HepG2 (cell line): ENCODE measurements around the gene GPR4. TPM values are rescaled to one million over a fixed set of nuclear protein-coding genes. Genes with fewer than 3 reads are reported as not detected.

Experiments
- ARNT2 ChIP-seq: sonication (generic); formaldehyde crosslinking; IDR thresholded peaks from 2 replicates; pipeline ENCODE4 v1.8.0; 2022; ENCODE audit warnings: mild to moderate bottlenecking, low read depth, missing genetic modification reagents, moderate library complexity
- CHCHD3 ChIP-seq: sonication (generic); formaldehyde crosslinking; IDR thresholded peaks from 2 replicates; pipeline ENCODE4 v1.8.0; 2022; ENCODE audit warnings: mild to moderate bottlenecking, missing genetic modification reagents, moderate library complexity
- EED ChIP-seq: sonication (generic); formaldehyde crosslinking; IDR thresholded peaks from 2 replicates; pipeline ENCODE4 v1.5.0; 2020; ENCODE audit warnings: mild to moderate bottlenecking, missing genetic modification reagents
- HDAC1 ChIP-seq: sonication (generic); formaldehyde crosslinking; IDR thresholded peaks from 2 replicates; pipeline ENCODE4 v1.5.1; 2020; ENCODE audit warnings: mild to moderate bottlenecking, missing genetic modification reagents
- IRF2 ChIP-seq: IDR thresholded peaks from 2 replicates; pipeline ENCODE4 v1.6.1; 2018; ENCODE audit warnings: missing genetic modification reagents, missing compliant biosample characterization
- LCORL ChIP-seq, 2 experiments: fragments of 450-650 bp in 1 of 2; sonication (generic) in 1 of 2; formaldehyde crosslinking in 1 of 2; IDR thresholded peaks; 2 replicates each; pipeline versions ENCODE4 v1.5.0 to v1.6.1; 2017 to 2020; ENCODE audit warnings: antibody characterized with exemption in 1 of 2, missing genetic modification reagents in 1 of 2
- MAF1 ChIP-seq: sonication (generic); formaldehyde crosslinking; IDR thresholded peaks from 2 replicates; pipeline ENCODE4 v1.5.0; 2020; ENCODE audit warnings: missing genetic modification reagents, borderline replicate concordance
- MTA3 ChIP-seq: sonication (generic); formaldehyde crosslinking; IDR thresholded peaks from 2 replicates; pipeline ENCODE4 v1.4.0; 2020; ENCODE audit warnings: missing genetic modification reagents
- PATZ1 ChIP-seq: sonication (generic); formaldehyde crosslinking; IDR thresholded peaks from 2 replicates; pipeline ENCODE4 v1.4.0; 2020; ENCODE audit warnings: missing genetic modification reagents
- SALL1 ChIP-seq: sonication (generic); formaldehyde crosslinking; IDR thresholded peaks from 2 replicates; pipeline ENCODE4 v1.8.0; 2022; ENCODE audit warnings: mild to moderate bottlenecking, missing genetic modification reagents
- SAP130 ChIP-seq: IDR thresholded peaks from 2 replicates; pipeline ENCODE4 v1.6.1; 2016; ENCODE audit warnings: low read depth
- THAP9 ChIP-seq: sonication (generic); formaldehyde crosslinking; IDR thresholded peaks from 2 replicates; pipeline ENCODE4; 2020; ENCODE audit warnings: missing genetic modification reagents, mild to moderate bottlenecking, borderline replicate concordance
- ZNF230 ChIP-seq: sonication (generic); formaldehyde crosslinking; IDR thresholded peaks from 2 replicates; pipeline ENCODE4 v1.4.0; 2020; ENCODE audit warnings: mild to moderate bottlenecking, missing genetic modification reagents
- ZNF234 ChIP-seq: sonication (generic); formaldehyde crosslinking; conservative IDR thresholded peaks from 2 replicates; pipeline ENCODE4 v1.5.1; 2020; ENCODE audit warnings: mild to moderate bottlenecking, missing genetic modification reagents
- ZNF274 ChIP-seq: sonication (generic); formaldehyde crosslinking; IDR thresholded peaks from 2 replicates; pipeline ENCODE4 v1.5.1; 2020; ENCODE audit warnings: mild to moderate bottlenecking, missing genetic modification reagents
- ZNF335 ChIP-seq: sonication (generic); formaldehyde crosslinking; IDR thresholded peaks from 2 replicates; pipeline ENCODE4 v1.4.0; 2020; ENCODE audit warnings: missing genetic modification reagents
- ZNF557 ChIP-seq: sonication (generic); formaldehyde crosslinking; IDR thresholded peaks from 2 replicates; pipeline ENCODE4 v1.4.0; 2020; ENCODE audit warnings: missing genetic modification reagents
- ZNF746 ChIP-seq: sonication (generic); formaldehyde crosslinking; IDR thresholded peaks from 2 replicates; pipeline ENCODE4 v1.8.0; 2022; ENCODE audit warnings: mild to moderate bottlenecking, missing genetic modification reagents
- ZNF780A ChIP-seq: sonication (generic); formaldehyde crosslinking; IDR thresholded peaks from 2 replicates; pipeline ENCODE4 v1.8.0; 2022; ENCODE audit warnings: mild to moderate bottlenecking, missing genetic modification reagents, moderate library complexity
- polyA plus RNA-seq, 8 experiments: library from polyadenylated mRNA; depleted of rRNA in 3 of 8; stranded (reverse) in 7 of 8; unstranded in 1 of 8; fragments of >200 nt; fragmentation: Illumina TruSeq in 4 of 8; extraction: Trizol in 4 of 8; gene quantifications; 2 replicates each; pipeline versions ENCODE4 v1.2.1 to v1.2.3, GENCODE V29; 2011 to 2016; ENCODE audit warnings: low read depth in 4 of 8, missing spikeins in 1 of 8, mixed read lengths in 1 of 8; ENCODE audit not compliant: insufficient read depth in 1 of 8
- total RNA-seq, 5 experiments: library from RNA; depleted of rRNA; stranded (reverse); fragments of >200 nt; fragmentation: Illumina TruSeq; extraction: Trizol; gene quantifications; 2 replicates each; pipeline ENCODE4 v1.2.3, GENCODE V29; 2016; ENCODE audit warnings: low read depth in 1 of 5
- TF ChIP-seq, protein P1 (sequence below): IDR thresholded peaks from 2 replicates; pipeline ENCODE4 v1.6.1; 2016; ENCODE audit warnings: missing compliant biosample characterization, missing genetic modification reagents, borderline replicate concordance

Gene GPR4
- total and polyA plus RNA-seq, 2 of the 13 experiments (the other 11 are each of a cell fraction or from before 2014, with no cell fraction given): 0.15 TPM; not detected in 1

DNA sequence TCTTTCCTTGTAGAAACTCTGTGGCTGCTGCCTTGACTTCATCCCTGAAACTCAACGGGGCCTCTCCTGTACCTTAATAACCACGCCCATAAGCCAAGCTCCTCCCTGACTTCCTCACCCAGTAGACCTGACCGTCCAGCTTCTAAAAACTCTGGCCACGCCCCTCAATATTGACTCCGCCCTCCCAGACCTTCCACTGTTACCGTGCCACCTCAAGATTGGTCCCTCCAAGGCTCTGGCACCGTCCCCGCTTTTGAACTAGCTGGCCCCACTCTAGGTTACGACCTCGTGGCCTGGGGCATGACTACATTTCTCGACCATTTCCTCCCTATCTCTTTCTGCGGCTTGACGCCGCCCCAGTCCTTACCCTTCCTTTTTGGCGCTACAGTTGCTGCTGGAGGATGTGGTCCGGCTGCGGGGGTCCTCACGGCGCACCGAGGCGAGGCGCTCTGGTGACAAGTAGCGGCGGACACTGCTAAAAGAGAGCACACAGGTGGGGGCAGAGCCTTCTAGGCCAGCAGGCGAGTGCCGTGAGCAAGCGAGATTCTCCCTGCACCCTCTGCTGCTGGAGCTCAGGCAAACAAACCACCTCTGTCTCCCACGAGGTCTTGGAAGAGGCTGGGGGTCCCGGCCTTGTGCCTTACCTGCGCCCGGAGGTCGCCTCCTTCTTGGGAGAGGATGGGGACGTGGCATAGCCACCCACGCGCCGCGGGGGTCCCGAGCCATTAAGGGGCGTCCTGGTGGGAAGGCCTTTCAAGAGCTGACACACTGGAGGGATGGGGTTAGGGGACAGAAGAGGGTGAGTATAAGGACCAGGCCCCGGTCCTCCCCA lies 39.5 kb upstream of the GPR4 start (continued):
- TF ChIP-seq THAP9 (CRISPR knock-in tag) (peak; percentile 27; the same call in 1 of the 2 replicates), SALL1 (CRISPR knock-in tag) (peak; percentile 21; the same call in 1 of the 2 replicates), ZNF780A (CRISPR knock-in tag) (0 out of 2 replicates have a peak, but pooled peaks have one; percentile 33), ZNF557 (CRISPR knock-in tag) (no peak), ZNF274 (no peak), SAP130 (CRISPR knock-in tag) (peak; percentile 62), LCORL (IDR thresholded peaks at IDR 0.05) (no peak), LCORL (CRISPR knock-in tag; IDR thresholded peaks at IDR 0.05) (0 out of 2 replicates have a peak, but pooled peaks have one; percentile 45), EED (peak; percentile 9; the same call in 1 of the 2 replicates), IRF2 (CRISPR knock-in tag) (0 out of 2 replicates have a peak, but pooled peaks have one; percentile 27), ARNT2 (CRISPR knock-in tag) (peak; percentile 55), MTA3 (CRISPR knock-in tag) (no peak), ZNF746 (0 out of 2 replicates have a peak, but pooled peaks have one; percentile 11), ZNF234 (CRISPR knock-in tag) (0 out of 2 replicates have a peak, but pooled peaks have one; percentile 11), PATZ1 (CRISPR knock-in tag) (no peak; the same call in 1 of the 2 replicates), ZNF335 (CRISPR knock-in tag) (peak; percentile 56; the same call in 1 of the 2 replicates), ZNF230 (CRISPR knock-in tag) (peak; percentile 67; the same call in 1 of the 2 replicates), CHCHD3 (CRISPR knock-in tag) (no peak), MAF1 (CRISPR knock-in tag) (0 out of 2 replicates have a peak, but pooled peaks have one; percentile 37), HDAC1 (CRISPR knock-in tag) (0 out of 2 replicates have a peak, but pooled peaks have one; percentile 5)
- TF ChIP-seq, protein P1, sequence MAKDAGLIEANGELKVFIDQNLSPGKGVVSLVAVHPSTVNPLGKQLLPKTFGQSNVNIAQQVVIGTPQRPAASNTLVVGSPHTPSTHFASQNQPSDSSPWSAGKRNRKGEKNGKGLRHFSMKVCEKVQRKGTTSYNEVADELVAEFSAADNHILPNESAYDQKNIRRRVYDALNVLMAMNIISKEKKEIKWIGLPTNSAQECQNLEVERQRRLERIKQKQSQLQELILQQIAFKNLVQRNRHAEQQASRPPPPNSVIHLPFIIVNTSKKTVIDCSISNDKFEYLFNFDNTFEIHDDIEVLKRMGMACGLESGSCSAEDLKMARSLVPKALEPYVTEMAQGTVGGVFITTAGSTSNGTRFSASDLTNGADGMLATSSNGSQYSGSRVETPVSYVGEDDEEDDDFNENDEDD (CRISPR knock-in tag): 0 out of 2 replicates have a peak, but pooled peaks have one; percentile 11
